HepG2 (cell line): ENCODE data around the gene DHX57. TPM values are rescaled to one million over a fixed set of nuclear protein-coding genes. Genes with fewer than 3 reads are reported as not detected.

Experiments
- AGO1 ChIP-seq: fragments of 200-400 bp; formaldehyde crosslinking; IDR thresholded peaks from 2 replicates; pipeline ENCODE4 v1.6.1; 2017; ENCODE audit warnings: mild to moderate bottlenecking, low read depth, low read length, moderate library complexity; ENCODE audit not compliant: poor library complexity, severe bottlenecking
- CHD2 ChIP-seq: IDR thresholded peaks from 2 replicates; pipeline ENCODE4 v1.6.1; 2011; ENCODE audit warnings: low read depth, low read length, improper control_type of control experiment
- FOXK1 ChIP-seq: sonication (generic); formaldehyde crosslinking; IDR thresholded peaks from 2 replicates; pipeline ENCODE4 v1.4.0; 2020; ENCODE audit warnings: low read depth, missing genetic modification reagents, borderline replicate concordance
- HNRNPK ChIP-seq: fragments of 200-400 bp; formaldehyde crosslinking; IDR thresholded peaks from 2 replicates; pipeline ENCODE4 v1.6.1; 2018; ENCODE audit warnings: low read length, low read depth, moderate library complexity, mild to moderate bottlenecking; ENCODE audit not compliant: poor library complexity, severe bottlenecking
- MTA3 ChIP-seq: sonication (generic); formaldehyde crosslinking; IDR thresholded peaks from 2 replicates; pipeline ENCODE4 v1.4.0; 2020; ENCODE audit warnings: missing genetic modification reagents
- PRDM10 ChIP-seq: sonication (generic); formaldehyde crosslinking; IDR thresholded peaks from 2 replicates; pipeline ENCODE4 v1.4.0; 2020; ENCODE audit warnings: low read depth, missing genetic modification reagents
- RCOR2 ChIP-seq: IDR thresholded peaks from 2 replicates; pipeline ENCODE4 v1.6.1; 2016; ENCODE audit warnings: missing biosample characterization, missing genetic modification reagents
- SMARCE1 ChIP-seq: fragments of 450-650 bp; IDR thresholded peaks from 2 replicates; pipeline ENCODE4 v1.6.1; 2017; ENCODE audit warnings: borderline replicate concordance
- SNAPC4 ChIP-seq: sonication (generic); formaldehyde crosslinking; IDR thresholded peaks from 2 replicates; pipeline ENCODE4 v1.4.0; 2020; ENCODE audit warnings: mild to moderate bottlenecking, missing genetic modification reagents
- TCF7L2 ChIP-seq: IDR thresholded peaks from 2 replicates; pipeline ENCODE4 v1.6.1; 2011; ENCODE audit warnings: mild to moderate bottlenecking, low read depth, low read length, moderate library complexity
- ZNF256 ChIP-seq: sonication (generic); formaldehyde crosslinking; conservative IDR thresholded peaks from 2 replicates; pipeline ENCODE4 v1.4.0; 2020; ENCODE audit warnings: missing genetic modification reagents
- ZNF260 ChIP-seq: sonication (generic); formaldehyde crosslinking; IDR thresholded peaks from 2 replicates; pipeline ENCODE4 v1.4.0; 2020; ENCODE audit warnings: missing genetic modification reagents, low read depth, mild to moderate bottlenecking, borderline replicate concordance
- ZNF264 ChIP-seq: sonication (generic); formaldehyde crosslinking; IDR thresholded peaks from 2 replicates; pipeline ENCODE4 v1.4.0; 2020; ENCODE audit warnings: missing genetic modification reagents
- ZNF512 ChIP-seq: sonication (generic); formaldehyde crosslinking; IDR thresholded peaks from 2 replicates; pipeline ENCODE4 v1.4.0; 2020; ENCODE audit warnings: mild to moderate bottlenecking, missing genetic modification reagents
- ZNF597 ChIP-seq: sonication (generic); formaldehyde crosslinking; IDR thresholded peaks from 2 replicates; pipeline ENCODE4 v1.5.0; 2020; ENCODE audit warnings: missing genetic modification reagents
- ZNF672 ChIP-seq: sonication (generic); formaldehyde crosslinking; IDR thresholded peaks from 2 replicates; pipeline ENCODE4 v1.8.1; 2022; ENCODE audit warnings: missing genetic modification reagents
- ZNF766 ChIP-seq: sonication (generic); formaldehyde crosslinking; IDR thresholded peaks from 2 replicates; pipeline ENCODE4 v1.5.0; 2020; ENCODE audit warnings: missing genetic modification reagents, borderline replicate concordance
- polyA plus RNA-seq, 8 experiments: library from polyadenylated mRNA; depleted of rRNA in 3 of 8; stranded (reverse) in 7 of 8; unstranded in 1 of 8; fragments of >200 nt; fragmentation: Illumina TruSeq in 4 of 8; extraction: Trizol in 4 of 8; gene quantifications; 2 replicates each; pipeline versions ENCODE4 v1.2.1 to v1.2.3, GENCODE V29; 2011 to 2016; ENCODE audit warnings: low read depth in 4 of 8, missing spikeins in 1 of 8, mixed read lengths in 1 of 8; ENCODE audit not compliant: insufficient read depth in 1 of 8
- total RNA-seq, 5 experiments: library from RNA; depleted of rRNA; stranded (reverse); fragments of >200 nt; fragmentation: Illumina TruSeq; extraction: Trizol; gene quantifications; 2 replicates each; pipeline ENCODE4 v1.2.3, GENCODE V29; 2016; ENCODE audit warnings: low read depth in 1 of 5

Gene DHX57
- total and polyA plus RNA-seq, 2 of the 13 experiments (the other 11 are each of a cell fraction or from before 2014, with no cell fraction given) = 9.2 to 24.2 TPM

- TF ChIP-seq ZNF672 (CRISPR knock-in tag) (no peak; the same call in 1 of the 2 replicates), ZNF597 (no peak), ZNF766 (CRISPR knock-in tag) (peak; percentile 92), ZNF256 (CRISPR knock-in tag) (peak; percentile 71), HNRNPK (peak; percentile 30), TCF7L2 (no peak), ZNF512 (CRISPR knock-in tag) (no peak), MTA3 (CRISPR knock-in tag) (no peak), ZNF264 (peak; percentile 13; the same call in 1 of the 2 replicates), PRDM10 (peak; percentile 22; the same call in 1 of the 2 replicates), SNAPC4 (CRISPR knock-in tag) (peak; percentile 92; the same call in 1 of the 2 replicates), RCOR2 (CRISPR knock-in tag) (no peak; the same call in 1 of the 2 replicates), AGO1 (peak; percentile 89), SMARCE1 (no peak), FOXK1 (CRISPR knock-in tag) (peak; percentile 66; the same call in 1 of the 2 replicates), ZNF260 (CRISPR knock-in tag) (no peak), CHD2 (peak; percentile 85)
Measured at GRCh38 chr2:38750891-38751595, 124.7 kb downstream of the DHX57 start, which contains the start of gene SRSF7 (continued).
